GM06990 (cell line): Measurements from ENCODE around the gene ADAMTS2.

ENCODE experiments used
- DNase-seq: peaks from one replicate; pipeline ENCODE4 v3.0.0-alpha.2; 2011; ENCODE audit not compliant: insufficient read length; ENCODE audit errors: extremely low read depth
- H3K27me3 ChIP-seq: replicated peaks from 2 replicates; pipeline ENCODE4 v1.6.0; 2011; ENCODE audit warnings: low read length; ENCODE audit not compliant: control insufficient read depth, insufficient read depth
- H3K36me3 ChIP-seq: 2 replicates; pipeline ENCODE4 v1.5.1; 2011; ENCODE audit warnings: low read length; ENCODE audit not compliant: control insufficient read depth, insufficient read depth
- H3K4me3 ChIP-seq: replicated peaks from 2 replicates; pipeline ENCODE4 v1.5.1; 2011; ENCODE audit warnings: low read depth, mild to moderate bottlenecking, control low read depth, low read length
- TF ChIP-seq, protein P1 (sequence below): IDR thresholded peaks from 2 replicates; pipeline ENCODE4 v1.5.1; 2011; ENCODE audit warnings: low read length, control low read depth, mild to moderate bottlenecking, inconsistent platforms; ENCODE audit not compliant: insufficient read depth, poor library complexity, severe bottlenecking

ADAMTS2 gene

DNA sequence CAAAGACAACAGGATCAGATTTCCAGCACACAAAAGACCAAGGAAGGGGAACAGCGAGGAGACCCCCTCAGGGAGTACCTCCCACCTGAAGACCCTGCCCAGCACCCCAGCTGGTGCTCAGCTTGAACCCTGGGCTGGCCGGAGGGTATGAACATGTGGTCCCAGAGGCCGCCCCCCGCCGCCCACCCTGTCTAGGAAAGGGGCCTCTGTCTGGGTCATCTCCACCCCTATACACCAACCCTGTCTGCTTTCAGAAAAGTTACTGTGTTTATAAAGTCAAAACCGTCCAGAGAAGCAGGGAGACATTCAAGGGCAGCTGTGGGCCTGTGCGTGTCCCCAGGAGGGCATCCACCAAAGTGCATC is 72.2 kb downstream of the ADAMTS2 start:
- Histone ChIP-seq H3K4me3 (no peak overlapping the region), H3K36me3 (no peaks in the 10 kb centered on the region), H3K27me3 (no peaks in the 10 kb centered on the region)
- TF ChIP-seq, protein P1, sequence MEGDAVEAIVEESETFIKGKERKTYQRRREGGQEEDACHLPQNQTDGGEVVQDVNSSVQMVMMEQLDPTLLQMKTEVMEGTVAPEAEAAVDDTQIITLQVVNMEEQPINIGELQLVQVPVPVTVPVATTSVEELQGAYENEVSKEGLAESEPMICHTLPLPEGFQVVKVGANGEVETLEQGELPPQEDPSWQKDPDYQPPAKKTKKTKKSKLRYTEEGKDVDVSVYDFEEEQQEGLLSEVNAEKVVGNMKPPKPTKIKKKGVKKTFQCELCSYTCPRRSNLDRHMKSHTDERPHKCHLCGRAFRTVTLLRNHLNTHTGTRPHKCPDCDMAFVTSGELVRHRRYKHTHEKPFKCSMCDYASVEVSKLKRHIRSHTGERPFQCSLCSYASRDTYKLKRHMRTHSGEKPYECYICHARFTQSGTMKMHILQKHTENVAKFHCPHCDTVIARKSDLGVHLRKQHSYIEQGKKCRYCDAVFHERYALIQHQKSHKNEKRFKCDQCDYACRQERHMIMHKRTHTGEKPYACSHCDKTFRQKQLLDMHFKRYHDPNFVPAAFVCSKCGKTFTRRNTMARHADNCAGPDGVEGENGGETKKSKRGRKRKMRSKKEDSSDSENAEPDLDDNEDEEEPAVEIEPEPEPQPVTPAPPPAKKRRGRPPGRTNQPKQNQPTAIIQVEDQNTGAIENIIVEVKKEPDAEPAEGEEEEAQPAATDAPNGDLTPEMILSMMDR: no peak
- DNase-seq: no peak

DNA sequence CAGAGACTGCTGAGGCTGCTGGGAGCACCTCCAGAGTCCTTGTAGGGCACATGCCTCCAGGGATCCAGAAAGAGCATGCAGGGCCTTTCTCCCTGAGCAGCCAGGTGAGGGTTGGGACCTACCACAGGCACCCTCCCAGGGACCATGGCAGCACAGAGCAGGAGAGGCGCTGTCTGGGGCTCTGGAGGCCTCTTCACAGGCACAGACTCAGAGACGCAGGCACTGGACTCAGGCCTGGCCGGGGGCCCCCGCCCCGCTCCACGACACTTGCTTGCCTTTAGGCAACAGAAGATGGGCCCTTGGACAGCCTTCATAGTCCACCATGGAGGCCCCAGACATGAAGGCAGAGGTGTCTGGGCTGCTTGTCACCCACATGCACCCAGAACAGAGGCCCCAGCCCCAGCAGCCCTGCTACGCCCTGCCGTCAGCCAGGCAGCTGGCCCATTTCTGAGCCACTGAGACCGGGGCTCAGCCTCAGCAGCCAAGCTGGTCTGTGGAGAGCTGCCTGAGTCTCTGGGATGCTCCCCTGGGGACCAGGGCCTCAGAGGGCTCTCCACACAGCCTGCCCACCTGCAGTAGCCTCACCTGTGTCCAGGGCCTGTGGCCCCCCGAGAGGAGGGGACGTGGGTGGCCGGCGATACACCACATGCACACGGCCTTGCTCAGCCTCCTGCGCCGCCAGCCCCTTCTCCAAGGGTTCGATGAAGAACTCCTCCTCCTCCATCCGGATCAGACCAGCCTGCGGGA is 72.8 kb downstream of the ADAMTS2 start:
- Histone ChIP-seq H3K27me3 (no peaks in the 10 kb centered on the region), H3K36me3 (no peaks in the 10 kb centered on the region), H3K4me3 (no peak overlapping the region)
- DNase-seq: no peak
- TF ChIP-seq, protein P1: no peak

DNA sequence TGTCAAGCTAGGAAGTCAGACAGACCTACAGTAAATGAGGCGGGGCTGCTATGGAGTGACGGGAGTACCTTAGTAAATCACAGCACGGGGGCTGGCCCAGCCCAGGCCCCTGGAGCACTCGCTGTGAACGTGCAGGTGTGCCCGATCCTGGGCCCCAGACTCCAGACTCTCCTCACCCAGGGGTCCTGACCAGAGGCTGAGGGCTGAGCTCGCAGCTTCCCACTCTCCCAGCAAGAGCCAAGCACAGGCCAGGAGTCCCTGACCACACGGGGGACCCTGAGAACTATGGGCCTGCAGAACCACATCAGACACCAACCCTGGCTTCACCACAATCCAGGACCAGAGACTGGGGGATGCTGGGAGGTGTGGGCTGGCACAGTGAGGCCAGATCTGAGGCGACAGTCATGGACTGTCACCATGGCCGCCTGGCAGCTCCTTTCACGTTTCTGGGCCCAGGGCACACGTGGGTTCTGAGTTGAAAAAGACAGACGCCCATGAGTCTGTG is 73.4 kb downstream of the ADAMTS2 start:
- Histone ChIP-seq H3K36me3 (no peaks in the 10 kb centered on the region), H3K4me3 (no peak overlapping the region), H3K27me3 (no peaks in the 10 kb centered on the region)
- DNase-seq: no peak
- TF ChIP-seq, protein P1: no peak

DNA sequence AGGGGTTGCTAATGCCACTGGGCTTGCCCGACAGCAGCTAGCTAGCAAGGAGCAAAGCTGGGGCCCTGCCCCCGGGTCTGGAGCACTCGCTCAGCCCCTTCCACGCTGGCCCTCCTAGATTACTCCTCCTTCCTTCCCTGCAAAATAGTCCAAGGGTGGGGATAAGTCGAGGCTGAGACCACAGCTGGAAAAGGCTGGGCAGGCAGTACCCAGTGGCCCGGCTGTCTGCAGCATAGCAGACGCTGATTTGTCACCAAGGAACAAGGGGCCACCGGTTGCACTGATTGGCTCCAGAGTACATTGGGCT is 73.9 kb downstream of the ADAMTS2 start:
- Histone ChIP-seq H3K4me3 (no peak overlapping the region), H3K36me3 (no peaks in the 10 kb centered on the region), H3K27me3 (no peaks in the 10 kb centered on the region)
- TF ChIP-seq, protein P1: no peak
- no peak for DNase-seq

DNA sequence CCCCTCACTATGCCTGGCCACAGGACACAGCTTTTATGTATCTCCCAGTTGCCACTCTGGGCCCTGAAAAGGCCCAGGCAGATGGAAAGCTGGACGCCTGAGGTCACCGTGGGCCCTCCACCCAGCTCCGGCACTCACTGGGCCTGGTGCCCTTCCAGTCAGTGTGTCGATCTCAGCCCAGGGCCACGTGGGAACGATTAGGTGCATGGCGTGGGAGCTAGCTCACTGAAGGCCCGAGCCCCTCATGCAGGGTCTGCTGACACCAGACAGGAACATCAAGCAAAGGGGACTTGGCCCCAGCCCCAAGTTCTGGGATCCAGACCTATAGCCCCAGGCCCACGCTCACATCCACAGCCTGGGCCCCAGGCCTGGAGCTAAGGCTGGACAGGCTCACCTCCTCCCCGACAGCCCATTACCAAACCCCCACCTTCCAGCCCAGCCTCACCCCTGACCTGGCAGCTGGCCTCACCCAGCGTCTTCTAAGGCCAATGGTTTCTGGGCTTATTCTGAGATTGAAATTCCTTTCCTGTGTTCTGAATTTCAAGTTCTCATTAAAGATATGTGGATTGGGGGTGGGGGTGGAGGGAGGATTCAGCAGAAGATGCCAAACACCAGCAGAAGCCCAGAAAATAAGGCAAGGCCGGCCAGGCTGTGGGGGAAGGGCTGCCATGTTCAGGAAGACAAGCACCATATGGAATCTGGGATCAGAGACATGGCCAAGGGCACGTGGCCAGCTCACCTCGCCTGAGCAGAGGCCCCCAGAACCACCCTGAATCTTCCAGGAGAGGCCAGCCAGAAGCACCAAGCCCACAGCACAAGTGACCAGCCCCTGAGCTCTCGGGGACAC is 74.5 kb downstream of the ADAMTS2 start:
- Histone ChIP-seq H3K36me3 (no peaks in the 10 kb centered on the region), H3K27me3 (no peaks in the 10 kb centered on the region), H3K4me3 (no peak overlapping the region)
- no peak for DNase-seq
- TF ChIP-seq, protein P1: no peak
